Parietal lobe (tissue), 2 donors: Measurements from ENCODE around the gene CRX. TPM values are rescaled to one million over a fixed set of nuclear protein-coding genes. Genes with fewer than 3 reads are reported as not detected.

Source experiments
- small RNA-seq: library from RNA; depleted of rRNA; stranded (forward); fragments of <200 nt; gene quantifications from one replicate; pipeline ENCODE3, GENCODE V24; 2014; ENCODE audit warnings: low replicate concordance
- total RNA-seq: library from RNA; depleted of rRNA; stranded (reverse); fragments of >200 nt; gene quantifications from one replicate; pipeline ENCODE4 v1.2.3, GENCODE V29; 2014

Gene CRX
- total RNA-seq: not detected

DNA sequence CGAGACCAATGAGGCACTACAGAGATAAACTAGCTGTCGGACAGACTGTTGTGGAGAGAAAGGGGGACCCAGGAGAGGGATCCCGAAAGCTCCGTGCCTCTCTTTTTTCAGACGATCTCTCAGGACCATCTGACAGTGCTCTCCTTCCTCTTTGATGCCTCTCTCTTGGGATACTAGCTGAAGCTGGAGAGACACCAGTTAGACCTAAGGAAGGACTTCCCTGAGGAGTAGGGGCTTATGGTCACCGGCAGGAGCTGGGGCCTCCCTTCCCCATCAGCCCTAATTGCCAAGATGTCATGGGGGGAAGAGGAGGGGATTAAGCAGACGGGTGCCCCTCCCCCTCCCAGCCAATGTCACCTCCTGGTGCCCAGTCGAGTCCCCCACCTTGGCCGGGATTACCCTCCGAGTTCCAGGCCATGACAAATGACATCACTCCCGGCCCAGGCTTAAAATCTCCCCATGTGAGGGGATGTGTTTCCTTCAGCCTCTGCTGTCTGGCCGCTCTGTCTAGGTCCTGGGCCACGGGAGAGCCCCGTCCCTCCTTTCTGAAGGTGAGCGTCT is at the start of gene CRX:
TSS of gene CRX (plus strand) at position 478 of the 561 bp plus-strand sequence. CDS start 12,507 bp downstream, outside the sequence.

DNA sequence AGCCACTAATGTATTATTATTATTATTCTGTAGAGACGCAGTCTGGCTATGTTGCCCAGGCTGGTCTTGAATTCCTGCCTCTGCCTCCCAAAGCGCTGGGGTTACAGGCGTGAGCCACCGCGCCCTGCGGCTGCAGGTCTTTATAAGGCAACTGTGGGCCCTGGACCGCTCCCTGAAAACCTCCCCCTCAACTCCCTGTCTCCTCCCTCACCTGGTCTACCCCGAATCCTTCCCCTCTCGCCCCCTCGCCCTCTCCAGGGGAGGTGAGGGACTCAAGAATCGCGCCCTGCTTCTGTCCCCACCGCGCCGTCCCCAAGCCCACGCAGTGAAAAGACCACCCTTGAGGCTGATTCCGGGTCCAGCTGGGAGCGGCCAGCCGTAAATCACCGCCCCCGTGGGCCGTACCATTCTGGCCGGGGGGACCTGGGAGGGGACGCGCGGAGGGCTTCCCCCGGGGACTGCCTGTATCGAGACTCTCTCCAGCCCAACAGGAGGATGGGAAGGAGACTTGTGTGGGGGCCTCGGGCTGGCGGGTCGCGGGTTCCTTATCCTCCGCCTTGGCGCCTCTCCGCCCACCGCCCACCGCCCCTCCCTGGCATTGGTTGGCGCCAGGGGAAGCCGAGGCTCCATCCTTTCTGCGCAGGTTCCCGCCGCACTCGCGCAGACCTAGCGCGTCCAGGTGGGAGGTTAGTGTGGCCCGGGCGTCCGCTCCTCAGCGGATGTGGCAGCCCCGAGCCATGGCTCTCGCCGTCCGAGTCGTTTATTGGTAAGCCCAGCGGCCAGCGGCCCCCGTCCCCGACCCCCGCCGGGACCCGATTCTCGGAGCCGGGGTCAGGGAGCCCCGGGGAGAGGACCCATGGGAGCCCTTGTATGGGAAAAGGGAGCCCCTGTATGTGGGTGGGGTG is 43.4 kb upstream of the CRX start, which contains the start of gene SELENOW:
TSS of gene SELENOW (plus strand) at position 655 of the 905 bp plus-strand sequence. CDS start at position 738, 83 bp downstream.

DNA sequence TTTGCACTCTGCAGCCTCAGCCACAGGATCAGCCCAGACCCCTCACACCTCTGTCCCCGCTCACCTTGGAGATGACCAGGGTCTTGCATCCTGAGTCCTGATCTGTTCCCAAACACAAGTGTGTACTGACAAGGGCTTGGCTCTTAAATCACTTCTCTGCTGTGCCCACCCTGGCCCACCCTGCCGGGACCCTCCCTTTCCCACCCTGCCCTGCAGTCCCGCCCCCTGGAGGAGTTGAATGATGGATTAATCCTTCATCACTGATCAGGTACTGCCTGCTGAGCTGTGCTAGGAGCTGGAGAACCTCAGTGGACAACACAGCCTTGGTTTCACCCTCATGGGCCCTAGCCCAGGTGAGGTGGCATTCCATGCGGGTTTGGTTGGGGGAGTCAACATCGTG is 17.3 kb upstream of the CRX start, which contains the start of gene TPRX1:
TSS of gene TPRX1 (minus strand) at position 101 of the 400 bp plus-strand sequence. CDS start at position 89, 12 bp downstream.

DNA sequence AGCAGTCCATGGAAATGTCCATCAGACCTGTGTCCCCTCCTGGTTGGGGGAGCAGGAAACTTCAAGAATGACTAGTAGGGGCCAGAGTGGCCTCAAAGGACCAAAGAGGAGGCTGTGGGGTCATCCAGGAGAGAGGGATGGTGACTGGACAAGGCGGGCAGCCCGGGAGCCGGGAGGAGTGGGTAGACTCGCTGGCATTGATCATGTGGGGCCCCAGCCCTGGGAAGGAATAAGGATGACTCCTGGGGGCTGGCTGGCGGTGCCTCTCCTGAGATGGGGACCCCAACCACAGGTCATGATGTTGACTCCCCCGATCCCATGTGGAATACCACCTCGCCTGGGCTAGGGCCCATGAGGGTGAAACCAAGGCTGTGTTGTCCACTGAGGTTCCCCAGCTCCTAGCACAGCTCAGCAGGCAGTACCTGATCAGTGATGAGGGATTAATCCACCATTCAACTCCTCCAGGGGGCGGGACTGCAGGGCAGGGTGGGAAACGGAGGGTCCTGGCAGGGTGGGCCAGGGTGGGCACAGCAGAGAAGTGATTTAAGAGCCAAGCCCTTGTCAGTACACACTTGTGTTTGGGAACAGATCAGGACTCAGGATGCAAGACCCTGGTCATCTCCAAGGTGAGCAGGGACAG is 37.0 kb downstream of the CRX start, which contains the start of gene TPRX2:
TSS of gene TPRX2 (plus strand) at position 590 of the 640 bp plus-strand sequence. CDS start at position 602, 12 bp downstream.

DNA sequence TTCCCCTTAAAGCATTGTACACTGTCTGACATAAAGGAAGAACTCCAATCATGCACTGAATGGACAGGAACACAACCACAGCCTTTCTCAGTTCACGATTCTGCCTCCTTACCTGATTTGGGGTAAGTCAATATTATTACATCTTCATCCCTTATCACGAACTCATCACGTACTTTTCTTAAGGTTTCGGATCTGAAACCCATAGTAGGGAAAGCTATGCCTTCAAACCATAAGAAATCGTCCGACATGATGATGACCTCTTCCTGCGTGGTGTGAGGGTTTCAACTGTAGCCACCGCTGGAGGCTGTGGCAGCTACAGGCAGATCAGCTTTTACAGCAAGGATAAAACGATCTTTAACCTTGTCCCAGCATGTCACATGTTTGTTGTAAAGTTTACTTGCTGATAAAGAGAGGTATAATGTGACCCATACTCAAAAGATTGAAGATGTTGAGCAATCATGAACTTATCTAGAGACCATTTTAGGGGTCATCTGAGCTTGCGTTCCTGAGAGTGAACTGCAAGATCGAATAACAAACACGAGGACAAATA is 64.3 kb downstream of the CRX start, which contains the start of gene SULT2A1:
TSS of gene SULT2A1 (minus strand) at position 306 of the 550 bp plus-strand sequence. CDS start at position 248, 58 bp downstream.

Small RNA genes lying within 50 kb of the gene (small RNA-seq; reads per million reads assigned to genes)
- gene AC008745.1: not detected

Other genes starting within 250 kb of the CRX start
- gene ZNF541, start 248.8 kb upstream of the CRX start, total RNA-seq: under 0.01 TPM
- gene BICRA, start 212.8 kb upstream of the CRX start, total RNA-seq: 12.8 TPM
- 1.3 TPM for gene EHD2, start 108.5 kb upstream of the CRX start, total RNA-seq
- 55.1 TPM for gene NOP53, start 76.4 kb upstream of the CRX start, total RNA-seq
- 191 TPM for gene SELENOW, start 43.2 kb upstream of the CRX start, total RNA-seq
- gene TPRX1, start 17.4 kb upstream of the CRX start, total RNA-seq: not detected
- not detected for gene TPRX2, start 37.3 kb downstream of the CRX start, total RNA-seq
- gene SULT2A1, start 64.4 kb downstream of the CRX start, total RNA-seq: not detected
- gene BSPH1, start 170.2 kb downstream of the CRX start, total RNA-seq: not detected
- not detected for gene ELSPBP1, start 172.7 kb downstream of the CRX start, total RNA-seq
- gene CABP5, start 222.1 kb downstream of the CRX start, total RNA-seq: not detected